ENCODE data around the gene TEDDM1.

DNA sequence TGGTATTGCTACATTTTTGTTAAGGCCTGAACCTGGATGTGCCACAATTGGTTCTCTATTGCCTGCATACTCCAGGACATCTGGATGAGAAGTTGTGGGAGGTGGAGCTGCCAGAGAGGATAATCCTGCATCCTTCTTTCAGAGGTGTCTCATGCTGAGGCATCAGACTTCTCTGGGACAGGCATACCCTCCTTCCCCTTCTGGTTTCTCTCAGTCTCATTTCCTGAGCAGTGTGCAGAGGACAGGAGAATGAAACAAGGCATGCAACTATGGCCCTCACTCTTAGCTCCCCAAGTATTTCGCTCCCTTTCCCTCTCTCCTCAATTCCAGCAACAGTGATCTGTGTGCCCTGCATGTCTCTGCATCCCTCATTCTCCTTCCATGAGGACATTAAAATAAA lies 41.9 kb upstream of the TEDDM1 start:
- TF ChIP-seq, protein P1, sequence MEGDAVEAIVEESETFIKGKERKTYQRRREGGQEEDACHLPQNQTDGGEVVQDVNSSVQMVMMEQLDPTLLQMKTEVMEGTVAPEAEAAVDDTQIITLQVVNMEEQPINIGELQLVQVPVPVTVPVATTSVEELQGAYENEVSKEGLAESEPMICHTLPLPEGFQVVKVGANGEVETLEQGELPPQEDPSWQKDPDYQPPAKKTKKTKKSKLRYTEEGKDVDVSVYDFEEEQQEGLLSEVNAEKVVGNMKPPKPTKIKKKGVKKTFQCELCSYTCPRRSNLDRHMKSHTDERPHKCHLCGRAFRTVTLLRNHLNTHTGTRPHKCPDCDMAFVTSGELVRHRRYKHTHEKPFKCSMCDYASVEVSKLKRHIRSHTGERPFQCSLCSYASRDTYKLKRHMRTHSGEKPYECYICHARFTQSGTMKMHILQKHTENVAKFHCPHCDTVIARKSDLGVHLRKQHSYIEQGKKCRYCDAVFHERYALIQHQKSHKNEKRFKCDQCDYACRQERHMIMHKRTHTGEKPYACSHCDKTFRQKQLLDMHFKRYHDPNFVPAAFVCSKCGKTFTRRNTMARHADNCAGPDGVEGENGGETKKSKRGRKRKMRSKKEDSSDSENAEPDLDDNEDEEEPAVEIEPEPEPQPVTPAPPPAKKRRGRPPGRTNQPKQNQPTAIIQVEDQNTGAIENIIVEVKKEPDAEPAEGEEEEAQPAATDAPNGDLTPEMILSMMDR (conservative IDR thresholded peaks at IDR 0.05): no peak
- TF ChIP-seq ZFX (IDR thresholded peaks at IDR 0.05): no peak

Measured in C4-2B (cell line).